GM19467 (cell line): ENCODE measurements around the gene GRIK3.

Experiments used
- ATAC-seq: cut with Tn5 transposase; IDR thresholded peaks from one replicate; pipeline ENCODE4 v1.9.1; 2021; ENCODE audit warnings: mild to moderate bottlenecking, moderate library complexity; ENCODE audit not compliant: unreplicated experiment

Gene GRIK3

DNA sequence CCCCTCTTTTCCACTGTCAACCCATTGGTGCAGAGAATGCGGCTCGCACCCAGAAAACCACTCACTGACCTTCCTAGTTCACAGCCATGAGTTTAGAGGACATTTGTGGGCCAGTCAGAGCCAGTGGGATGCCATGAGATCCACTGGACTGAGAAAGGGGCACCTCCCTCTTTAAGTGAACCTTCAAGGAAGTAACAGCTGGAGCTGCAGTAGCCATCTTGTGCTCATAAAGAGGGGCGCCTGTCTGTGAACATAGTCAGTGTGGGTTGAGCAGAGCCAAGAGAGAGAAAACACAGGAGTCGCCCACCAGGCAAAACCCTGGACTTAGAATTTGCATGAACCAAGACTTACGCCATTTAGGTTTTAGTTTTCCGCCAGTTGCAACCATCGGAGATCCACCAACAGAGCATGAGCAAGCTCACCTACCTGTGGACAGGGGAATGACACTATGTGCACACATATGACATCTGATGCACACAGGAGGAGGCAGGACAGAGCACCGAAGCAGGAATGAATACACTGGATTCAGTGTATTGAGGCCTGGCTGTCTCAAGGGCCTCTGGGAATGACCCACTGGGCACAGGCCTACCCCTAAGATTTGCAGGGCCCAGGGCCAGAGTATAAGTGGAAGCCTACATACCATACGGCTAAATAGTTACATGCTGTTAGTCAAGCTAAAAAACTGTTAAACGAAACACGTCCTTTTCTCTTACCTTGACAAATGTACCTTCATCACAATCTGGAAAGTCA, 151.6 kb downstream of the GRIK3 start:
- no peak for ATAC-seq

DNA sequence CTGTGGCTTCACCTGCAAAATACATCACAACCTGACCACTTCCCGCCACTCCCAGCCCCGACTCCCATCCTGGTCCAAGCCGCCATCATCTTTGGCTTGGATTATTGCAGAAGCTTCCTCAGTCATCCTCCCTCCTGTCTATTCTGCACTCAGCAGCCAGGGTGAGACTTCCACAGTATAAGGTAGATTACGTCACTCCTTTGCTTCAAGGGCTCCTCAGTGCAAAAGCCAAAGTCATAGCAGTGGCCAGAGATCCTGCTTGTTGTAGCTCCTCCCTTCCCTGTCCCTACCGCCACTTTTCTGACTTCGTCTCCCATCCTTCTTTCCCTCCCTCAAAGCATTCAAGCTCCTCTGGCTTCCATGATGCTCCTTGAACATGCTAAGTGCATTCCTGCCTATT, 152.8 kb downstream of the GRIK3 start:
- ATAC-seq: no peak

DNA sequence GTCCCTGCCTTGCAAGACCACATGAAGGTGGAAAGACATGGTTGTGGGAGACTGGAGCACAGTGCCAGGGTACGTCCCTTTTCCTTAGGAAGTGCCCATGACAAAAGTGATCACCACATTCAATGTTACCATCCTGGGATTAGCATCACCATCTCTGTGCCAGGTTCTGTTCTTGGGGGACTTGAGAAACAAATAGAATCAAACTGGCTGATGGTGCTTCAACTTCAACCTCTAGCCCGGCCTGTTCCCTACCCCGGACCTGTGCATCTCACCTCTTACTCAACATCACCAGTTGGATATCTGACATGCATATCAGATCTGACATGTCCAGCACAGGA, 153.3 kb downstream of the GRIK3 start:
- ATAC-seq: no peak

DNA sequence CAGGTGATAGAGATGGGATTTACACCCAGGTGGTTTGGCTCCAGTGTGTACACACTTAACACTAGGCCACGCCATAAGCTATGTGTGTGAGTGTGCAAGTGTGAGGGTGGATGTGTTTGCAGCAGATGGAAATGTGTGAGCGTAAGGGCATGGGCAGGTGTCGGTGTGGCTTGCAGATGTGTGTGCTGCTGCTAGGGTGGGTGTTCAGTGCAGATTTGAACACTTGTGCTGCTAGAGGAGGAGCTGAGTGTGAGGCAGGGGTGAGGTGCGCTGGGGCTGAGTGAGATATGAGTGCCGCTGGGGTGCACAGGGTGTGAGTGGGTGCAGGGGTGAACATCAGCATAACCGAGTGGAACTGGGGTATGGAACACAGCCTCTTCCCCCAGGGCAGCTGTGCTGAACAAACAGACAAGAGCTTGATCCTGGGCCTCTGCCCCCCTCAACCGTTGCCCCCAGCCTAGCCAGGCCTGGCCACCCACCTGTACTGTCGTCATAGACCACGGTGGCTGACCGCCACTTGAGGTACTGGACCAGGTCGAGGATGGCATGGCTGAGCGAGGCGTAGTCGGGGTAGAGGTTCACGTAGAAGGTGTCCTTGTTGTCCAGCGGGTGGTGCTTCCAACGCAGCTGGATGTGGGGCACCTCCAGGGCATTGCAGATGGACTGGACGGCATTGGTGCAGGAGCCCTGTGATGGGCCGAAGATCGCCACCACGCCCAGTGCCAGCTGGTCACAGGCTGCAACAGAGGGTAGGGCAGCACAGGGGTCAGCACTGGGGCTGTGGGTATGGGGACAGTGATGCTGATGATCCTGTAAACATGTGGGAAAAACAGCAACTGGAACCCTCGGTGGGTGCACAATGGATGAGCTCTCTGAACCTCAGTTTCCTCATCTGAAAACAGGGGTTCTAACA, 153.9 kb downstream of the GRIK3 start:
- no peak for ATAC-seq

DNA sequence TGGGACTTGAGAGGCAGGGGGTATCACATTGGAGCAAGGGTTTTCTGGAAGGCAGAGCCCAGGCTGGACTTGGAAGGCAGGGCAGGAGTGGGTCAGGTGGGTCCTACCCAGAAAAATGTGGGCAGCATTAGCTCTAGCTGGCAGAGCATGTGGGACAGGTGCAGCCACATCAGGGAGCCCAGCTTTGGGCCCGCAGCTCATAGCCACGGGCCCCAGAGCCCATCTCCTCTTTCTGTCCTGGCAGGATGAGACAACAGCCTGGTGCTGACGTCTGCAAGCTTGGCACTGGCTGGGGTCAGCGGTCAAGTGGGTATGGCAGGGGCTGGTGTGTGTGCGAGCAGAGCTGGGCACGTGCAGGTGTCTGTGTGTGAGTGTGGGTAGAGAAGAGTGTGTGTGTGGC, 154.7 kb downstream of the GRIK3 start:
- no peak for ATAC-seq

DNA sequence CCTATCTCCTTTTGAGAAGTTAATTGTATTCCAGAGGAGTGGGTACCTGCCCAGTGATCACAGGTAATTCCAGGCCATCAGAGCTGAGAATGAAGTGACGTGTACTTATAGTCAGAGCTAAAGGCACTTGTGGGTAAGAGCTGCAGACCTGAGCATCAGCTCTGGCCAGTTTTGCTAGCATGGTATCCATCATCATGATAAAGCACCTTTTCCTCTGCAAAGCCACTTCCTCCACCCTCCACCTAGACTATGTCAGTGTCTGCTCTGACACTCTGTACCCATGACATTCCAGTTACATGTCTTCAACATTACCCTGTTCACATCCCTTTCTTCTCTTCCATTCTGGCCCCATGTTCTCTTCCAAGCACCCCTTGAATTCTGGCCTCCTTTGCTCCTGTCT, 157.3 kb downstream of the GRIK3 start:
- no peak for ATAC-seq

DNA sequence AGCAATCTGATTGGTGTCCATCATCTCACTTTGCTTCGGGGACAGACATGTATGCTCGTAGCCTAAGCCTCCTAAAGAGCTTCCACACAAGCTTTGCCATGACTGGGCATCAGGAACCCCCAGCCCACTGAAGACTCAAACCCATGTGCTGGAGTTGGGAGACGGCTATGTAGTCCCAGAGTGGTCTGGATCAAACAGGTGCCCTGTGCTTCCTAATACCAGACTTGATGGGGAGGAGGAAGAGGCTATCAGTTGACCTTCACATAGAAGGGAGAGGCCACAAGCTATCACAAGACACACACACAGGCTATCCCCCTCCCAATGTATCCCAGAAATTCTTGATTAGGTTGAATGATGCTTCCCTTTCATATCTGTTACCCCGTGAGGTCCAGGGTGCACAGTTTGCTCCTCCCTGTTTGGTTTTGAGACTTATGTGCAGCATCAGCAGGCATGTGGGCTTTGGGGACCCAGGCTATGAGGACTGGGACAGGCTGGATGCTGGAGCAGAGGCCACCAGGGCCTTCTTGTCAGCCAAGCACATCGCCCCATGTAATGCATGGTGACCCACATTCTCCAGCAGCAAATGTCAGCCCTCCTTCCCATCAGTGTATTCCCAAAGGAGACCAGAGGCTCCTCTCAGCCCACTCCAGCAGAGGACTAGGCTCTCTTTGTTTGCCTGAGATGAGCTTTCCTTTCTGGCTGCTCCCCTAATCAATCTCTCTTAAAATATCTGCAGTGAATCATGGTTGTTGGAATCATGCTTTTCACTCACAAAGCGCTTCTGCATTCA, 159.8 kb downstream of the GRIK3 start:
- ATAC-seq: no peak

DNA sequence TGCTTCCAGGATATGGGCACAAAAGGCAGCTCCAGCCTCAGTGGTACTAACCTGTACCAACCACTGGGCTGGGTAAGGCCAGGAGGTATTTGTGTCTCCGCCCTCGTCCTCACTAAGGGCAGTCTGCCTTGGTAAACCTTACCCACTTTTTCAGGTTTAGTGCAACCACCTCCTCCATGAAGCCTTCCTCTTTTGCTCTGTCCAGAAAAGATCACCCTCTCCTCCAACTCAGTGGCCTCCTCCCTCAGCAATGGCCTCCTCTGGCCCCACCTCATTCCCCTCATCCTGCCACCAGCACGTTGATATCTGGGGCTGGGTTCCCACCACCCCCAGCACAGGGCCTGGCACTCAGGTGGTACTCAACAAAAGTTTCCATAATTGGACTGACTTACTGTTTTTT, 161.5 kb downstream of the GRIK3 start:
- no peak for ATAC-seq

DNA sequence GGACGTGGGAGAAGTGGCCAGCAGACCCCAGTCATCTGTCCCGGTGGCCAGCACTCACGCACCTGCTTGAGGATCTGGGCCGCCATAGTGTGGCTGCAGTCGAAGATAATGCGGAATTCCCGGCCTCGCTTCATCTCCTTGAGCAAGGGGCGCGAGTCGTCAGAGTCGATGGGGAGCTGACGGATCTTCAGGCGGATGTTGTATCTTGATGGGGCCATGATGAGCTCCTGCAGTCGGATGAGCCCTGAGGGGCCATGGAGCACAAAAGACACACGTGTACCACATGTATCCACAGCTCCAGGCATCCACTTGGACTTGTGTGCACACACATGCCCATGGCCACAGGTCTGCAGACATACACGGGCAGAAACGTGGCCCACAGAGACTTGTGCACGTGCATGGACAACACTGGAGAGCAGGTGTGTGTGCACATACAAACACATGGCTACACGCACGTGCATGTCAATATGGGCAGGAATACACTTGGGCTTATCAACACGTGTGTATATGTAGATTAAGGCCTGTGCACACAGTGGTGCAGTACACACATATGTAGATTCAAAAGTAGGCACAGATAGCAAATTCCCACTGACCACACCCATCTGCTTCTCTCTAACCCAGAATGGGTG, 162.1 kb downstream of the GRIK3 start:
- ATAC-seq: no peak

DNA sequence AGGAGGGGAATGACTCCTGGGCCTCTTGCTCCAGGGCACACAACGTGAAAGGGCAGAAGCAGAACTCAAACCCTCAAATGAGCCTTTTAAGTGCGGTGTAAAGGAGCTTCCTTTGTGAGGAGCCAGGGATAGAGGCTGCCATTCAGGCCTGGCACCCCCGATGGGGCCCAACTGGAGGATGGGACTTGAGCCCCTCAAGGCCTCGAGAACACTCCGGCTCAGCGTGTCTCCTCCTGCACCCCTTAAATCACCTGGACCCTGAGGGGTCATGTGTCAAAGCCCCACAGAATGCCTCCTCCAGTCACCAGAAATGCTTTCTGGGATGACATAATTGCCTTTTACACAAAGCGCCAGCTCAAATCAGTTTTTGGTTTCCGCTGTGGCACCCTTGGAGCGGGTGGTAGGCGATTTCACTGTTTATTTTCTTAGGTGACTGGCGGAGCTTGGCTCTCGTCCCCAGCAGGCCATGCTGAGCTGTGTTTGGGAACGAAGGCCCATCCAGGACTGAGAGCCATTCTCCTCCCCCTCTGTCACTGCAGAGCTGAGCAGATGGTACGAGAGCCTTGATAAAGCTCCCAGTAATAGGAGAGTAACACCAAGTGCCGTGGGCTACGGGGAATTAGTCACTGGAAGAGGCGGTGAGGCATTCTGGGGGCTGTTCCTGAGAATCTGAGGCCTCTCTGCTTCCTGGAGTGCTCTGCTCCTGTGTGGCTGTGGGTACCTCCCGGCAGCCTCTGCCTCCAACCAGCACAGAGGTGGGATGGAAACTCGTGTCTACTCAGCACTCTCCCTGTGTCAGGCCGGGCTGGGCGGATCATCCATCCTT, 163.0 kb downstream of the GRIK3 start:
- ATAC-seq: no peak

DNA sequence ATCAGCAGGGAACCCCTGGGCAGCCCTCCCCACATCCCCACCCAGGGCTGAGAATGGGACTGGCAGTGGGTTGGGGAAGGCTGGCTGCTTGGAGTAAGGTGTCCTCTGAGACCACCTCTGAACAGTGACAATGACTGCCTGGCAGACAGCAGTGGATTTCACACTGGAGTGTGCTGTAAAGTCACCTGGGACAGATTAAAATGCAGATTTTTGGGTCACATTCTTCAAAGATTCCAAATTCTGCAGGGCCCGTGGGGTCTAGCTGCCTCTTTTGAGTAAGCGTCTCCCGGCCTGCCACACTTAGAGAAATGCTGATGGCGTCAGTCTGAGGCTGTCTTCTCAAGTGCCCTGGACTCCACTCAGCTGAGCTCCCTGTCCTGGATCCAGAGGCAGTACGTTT, 164.5 kb downstream of the GRIK3 start:
- ATAC-seq: no peak

DNA sequence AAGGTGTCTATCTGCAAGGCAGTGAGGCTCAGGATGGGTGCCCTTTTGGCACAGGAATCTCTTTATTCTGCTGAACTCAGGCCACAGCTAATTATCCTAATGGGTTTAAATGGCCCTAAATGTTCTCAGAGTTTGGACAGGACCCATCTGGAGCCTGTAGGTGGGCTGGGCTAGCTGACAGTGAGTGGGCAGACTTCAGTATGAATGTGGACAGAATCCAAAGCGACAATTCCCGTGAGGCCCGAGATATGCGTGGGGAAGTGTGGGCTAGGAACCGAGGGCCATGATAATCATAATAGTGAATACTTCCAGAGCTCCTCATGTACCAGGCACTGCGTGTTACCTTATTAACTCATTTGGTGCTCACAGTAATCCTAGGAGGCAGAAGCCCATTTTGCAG, 165.3 kb downstream of the GRIK3 start:
- ATAC-seq: no peak

DNA sequence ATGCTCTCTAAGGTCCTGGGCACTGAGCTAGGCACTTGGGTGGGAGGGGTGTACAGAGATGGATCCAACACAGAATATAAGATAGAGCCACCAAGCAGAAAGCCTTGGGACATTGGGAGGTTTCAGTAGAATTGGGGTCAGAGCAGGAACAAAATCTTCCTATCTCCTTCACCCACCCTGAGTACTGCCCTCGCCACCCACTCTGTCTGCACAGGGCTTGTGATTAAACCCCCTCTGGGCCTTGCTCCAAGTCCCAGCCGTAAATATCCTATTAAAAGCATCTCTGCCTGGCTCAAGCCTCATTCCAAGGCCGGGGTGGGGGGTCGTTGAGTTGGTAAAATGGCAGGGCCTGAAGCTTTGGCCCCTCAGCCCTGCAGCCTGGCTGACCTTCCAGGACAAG, 166.7 kb downstream of the GRIK3 start:
- ATAC-seq: no peak

DNA sequence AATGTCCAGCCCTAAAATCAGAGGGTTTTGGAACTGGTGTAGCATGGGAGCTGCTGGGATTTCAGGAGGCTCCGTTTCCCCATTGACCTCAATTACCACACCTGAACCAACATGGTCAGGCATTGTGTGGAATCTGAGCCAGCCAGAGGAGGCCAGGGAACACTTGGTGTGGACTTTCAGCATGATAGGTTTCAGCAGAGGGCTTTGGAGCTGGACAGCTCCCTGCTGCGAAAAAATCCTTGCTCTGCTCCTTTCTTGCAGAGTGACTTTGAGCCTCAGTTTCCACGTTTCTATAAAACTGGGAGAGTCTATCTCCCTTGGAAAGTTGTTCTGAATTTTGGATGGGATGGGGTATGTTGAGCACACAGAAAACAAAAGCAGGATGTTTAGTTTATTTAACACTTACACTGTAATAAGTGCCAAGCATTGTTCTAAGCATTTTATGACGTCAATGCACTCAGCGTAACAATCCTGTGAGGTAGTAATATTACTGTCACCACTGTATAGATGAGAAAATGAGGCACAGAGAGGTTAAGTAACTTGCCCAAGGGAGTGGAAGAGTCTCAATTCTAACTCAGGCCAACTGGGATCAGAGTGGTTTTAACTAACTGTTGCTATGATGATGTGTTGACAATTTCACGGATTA, 168.0 kb downstream of the GRIK3 start:
- no peak for ATAC-seq

DNA sequence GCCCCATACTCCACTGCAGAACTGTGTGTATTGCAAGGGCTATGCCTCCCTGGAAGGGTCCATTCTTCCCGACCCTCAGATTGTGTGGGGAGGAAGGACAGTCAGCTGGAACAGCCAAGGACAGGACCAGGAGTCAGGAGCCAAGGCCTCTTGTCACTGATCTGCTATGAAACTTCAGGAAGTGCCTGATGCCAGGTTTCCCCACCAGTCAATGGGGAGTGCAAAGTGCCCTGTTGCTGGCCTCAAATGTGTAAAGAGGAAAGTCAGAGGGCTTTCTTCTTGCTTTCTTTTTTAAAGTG, 168.8 kb downstream of the GRIK3 start:
- ATAC-seq: no peak

DNA sequence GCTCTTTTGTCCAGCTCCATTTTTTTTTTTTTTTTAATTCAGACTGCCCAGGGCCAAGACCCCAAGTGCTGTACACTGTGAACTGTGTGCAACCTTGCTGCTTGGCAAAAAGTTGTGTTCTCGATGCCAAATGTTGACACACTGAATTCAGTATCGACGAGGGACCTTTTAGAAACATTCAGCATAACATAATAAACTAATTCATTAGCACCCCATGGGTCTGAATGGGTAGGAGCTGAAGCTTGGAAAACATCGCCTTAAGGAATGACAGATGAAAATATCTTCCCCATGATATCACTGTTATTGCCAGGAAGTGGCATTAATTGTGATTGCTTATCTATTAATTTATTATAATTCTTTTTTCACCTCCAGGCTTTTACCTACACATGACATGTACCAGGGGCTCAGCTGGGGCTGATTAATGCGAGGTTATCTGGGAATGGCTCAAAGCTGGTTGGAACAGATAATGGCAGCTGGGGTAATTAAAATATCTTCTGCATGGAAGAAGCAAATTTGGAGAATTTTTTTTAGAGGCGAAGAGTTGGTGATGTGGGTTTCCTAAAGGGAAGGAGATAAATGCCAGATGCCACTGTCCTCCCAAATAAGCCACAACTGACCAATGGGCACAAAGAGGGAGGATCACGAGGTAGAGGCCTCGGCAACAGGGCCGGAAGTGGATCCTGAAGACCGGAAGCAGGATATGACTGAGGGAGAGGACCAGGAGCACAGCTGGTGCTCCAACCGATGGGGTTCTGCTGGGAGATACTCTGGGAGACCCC, 169.3 kb downstream of the GRIK3 start:
- no peak for ATAC-seq

DNA sequence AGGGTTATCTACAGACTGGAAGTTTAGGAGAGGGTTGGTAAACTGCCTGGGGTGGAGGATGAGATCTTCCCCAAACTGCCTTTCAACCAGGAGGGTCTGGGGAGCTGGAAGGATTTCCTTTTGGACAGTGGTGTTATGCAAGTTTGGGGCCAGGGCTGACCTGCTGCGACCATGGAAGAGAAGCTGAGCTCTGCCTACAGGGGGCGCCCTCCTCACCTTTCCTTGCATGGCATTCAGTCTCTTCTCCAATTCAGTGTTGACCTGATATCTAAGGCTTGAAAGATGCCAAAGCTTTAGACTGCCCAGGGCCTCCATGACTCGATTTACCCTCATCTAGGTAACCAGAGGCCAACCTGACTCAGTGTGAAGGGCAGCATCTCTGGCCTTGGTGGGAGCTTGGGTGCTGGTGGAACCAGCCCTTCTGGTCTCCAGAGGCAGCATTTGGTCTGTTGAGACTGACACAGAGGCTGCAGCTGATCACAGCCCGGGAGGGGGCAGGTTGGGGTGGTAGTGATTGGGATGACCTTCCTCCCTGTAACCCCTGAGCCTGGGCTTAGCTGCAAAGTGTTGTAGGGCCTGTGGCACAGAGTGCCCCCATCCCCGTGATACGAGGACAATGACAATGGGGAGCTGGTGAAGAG, 170.0 kb downstream of the GRIK3 start:
- ATAC-seq: no peak

DNA sequence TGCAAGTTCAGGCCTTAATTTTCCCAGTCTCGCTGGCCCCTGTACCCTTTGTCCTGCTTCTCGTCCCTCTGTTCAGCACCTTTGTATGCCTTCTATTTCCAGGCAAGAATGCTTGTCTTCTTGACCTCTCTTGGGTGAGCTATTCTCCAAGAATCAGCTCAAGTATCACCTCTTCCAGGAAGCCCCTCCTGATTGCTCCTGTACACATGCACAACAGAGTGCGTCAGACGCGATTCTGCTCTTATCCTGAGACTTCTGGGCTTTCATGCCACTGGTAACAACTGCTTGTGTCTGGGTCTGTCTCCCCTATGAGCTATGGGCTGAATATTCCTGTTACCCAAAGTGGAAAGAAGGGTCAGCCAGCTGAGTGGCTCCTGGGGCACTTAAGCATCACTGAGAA, 170.8 kb downstream of the GRIK3 start:
- no peak for ATAC-seq

DNA sequence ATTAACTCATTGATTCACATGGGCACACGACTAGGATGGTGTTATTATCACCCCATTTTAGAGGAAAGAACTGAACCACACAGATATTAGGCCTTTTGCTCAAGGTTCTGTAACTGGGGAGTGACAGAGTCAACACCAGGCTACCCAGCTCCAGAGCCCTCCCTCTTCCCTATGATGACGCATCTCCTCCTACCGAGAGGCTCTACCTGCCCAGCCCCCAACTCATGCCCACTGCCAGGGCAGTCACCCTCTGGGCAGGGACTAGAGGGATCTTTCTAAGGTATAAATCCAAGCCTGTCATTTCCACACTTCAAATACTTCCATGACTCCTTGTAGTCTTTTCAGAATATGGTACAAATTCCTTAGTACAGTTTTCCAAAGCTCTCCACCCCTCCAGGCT, 171.3 kb downstream of the GRIK3 start:
- ATAC-seq: no peak
